ENCODE results near the gene NXPH4.

The NXPH4 gene

DNA sequence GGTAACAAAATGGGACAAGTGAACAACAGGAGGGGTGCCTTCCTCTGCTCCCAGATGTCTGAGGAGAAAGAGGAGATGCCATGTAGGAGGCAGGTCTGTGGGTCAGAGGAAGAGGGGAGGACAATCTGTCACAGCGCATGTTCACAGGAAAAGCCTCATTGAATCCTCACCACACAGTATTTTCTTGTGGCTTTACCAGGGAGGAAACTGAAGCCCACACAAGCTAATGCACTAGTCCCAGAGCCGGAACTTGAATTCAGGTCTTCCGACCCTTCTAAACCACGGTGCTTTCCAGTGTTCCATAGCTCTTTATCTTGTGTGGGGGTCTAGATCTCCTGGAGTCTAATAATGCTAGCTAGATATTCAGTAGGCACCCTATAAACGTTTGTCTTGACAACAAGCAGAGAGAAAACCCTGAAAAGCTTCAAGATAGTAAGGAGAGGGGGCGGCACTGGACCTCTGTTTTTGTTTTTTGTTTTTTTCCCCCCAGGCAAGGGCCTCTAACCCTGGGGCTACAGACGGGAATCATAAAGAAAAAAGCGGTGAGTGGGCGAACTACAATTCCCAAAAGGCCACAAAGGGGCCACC lies 12.5 kb downstream of the NXPH4 start:
- FAIRE-seq, result no peak
- DNase-seq (ENCODE audit: extremely low spot score, insufficient read length, low read depth), result no peak

DNA sequence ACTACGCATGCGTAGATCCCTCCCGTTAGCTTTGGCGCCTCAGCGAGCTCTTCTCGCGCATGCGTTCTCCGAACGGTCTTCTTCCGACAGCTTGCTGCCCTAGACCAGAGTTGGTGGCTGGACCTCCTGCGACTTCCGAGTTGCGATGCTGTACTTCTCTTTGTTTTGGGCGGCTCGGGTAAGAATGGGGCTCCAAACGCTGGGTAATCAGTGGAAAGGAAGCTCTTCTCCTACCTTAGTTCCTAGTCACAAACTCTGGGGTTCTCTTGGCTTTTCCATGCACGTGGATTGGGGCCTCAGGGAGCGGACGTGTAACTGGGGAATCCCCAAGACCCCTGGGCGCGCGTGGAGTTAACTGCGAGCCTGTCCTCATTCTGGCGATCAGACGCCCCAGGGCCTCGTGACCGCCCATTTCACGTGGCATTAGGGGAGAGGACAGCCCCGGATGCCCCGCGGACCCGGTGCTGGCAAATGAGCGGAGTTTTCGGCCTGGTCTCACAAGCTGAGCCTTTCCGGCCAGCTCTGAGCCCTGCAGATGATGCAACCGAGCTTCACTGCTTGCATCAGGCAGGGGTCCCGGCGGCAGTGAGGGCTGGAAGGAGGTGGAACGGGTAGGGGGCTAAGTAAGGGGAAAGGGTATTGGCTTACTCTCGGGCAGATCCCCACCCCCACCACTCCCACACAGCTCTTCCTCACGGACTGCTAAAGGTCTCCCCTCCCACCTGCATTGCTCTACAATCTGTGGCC lies 13.2 kb downstream of the NXPH4 start, which contains the start of gene SHMT2:
TSS of gene SHMT2 (plus strand) at position 78 of the 747 bp plus-strand sequence. CDS start at position 146, 68 bp downstream.
- DNase-seq (ENCODE audit: extremely low spot score, insufficient read length, low read depth) (peak; percentile 96), FAIRE-seq (peak; percentile 98)

DNA sequence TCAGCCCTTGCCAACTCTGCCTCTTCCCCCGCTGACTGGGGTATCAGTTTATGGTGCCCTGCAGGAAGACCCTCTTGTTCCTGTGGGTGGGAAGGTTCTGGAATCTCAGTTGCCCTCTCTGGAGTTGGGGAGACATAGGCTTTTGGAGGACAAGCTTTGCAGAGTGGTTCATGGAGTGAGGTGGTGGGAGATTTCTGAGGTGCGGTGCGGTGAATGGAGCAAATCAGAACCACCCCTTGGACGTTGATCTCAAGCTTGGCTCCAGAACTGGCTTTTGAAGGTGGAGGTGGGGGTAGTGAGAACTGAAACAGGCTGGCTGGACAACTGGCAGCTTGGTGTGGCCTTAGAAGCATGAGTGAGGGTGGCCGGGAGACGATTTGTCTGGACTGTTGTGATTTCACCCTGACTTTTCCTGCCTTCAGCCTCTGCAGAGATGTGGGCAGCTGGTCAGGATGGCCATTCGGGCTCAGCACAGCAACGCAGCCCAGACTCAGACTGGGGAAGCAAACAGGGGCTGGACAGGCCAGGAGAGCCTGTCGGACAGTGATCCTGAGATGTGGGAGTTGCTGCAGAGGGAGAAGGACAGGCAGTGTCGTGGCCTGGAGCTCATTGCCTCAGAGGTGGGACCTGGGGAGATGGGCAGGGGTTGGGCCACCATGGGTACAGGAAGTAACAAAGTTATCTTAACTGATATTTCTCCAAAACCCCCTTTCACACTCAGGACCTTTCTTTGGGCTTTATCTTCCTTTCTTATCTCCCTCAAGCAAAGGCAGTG lies 14.0 kb downstream of the NXPH4 start:
- DNase-seq (ENCODE audit: extremely low spot score, insufficient read length, low read depth) (no peak), FAIRE-seq (no peak)

DNA sequence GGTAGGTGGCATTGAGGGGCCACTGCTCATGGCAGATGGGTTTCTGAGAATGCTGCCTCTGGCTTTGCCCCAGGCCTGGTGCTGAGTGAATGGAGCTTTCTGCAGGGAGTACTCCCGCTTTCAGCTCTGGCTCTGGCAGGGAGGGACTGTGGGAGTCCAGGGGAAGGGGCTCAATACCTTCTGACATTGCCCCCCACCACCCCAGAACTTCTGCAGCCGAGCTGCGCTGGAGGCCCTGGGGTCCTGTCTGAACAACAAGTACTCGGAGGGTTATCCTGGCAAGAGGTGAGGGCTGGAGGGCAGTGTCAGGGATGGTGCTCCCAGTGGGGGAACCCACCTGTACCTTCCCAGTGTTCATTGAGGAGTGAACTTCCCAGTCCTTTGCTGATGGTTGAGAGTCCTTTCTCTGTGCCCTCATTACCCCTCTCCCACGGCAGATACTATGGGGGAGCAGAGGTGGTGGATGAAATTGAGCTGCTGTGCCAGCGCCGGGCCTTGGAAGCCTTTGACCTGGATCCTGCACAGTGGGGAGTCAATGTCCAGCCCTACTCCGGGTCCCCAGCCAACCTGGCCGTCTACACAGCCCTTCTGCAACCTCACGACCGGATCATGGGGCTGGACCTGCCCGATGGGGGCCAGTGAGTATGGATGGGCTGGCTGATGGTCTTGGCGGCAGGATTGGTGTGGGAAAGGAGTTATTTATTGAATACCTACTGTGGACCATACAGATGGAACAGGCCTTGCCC lies 14.9 kb downstream of the NXPH4 start:
- FAIRE-seq (no peak), DNase-seq (ENCODE audit: extremely low spot score, insufficient read length, low read depth) (no peak)

DNA sequence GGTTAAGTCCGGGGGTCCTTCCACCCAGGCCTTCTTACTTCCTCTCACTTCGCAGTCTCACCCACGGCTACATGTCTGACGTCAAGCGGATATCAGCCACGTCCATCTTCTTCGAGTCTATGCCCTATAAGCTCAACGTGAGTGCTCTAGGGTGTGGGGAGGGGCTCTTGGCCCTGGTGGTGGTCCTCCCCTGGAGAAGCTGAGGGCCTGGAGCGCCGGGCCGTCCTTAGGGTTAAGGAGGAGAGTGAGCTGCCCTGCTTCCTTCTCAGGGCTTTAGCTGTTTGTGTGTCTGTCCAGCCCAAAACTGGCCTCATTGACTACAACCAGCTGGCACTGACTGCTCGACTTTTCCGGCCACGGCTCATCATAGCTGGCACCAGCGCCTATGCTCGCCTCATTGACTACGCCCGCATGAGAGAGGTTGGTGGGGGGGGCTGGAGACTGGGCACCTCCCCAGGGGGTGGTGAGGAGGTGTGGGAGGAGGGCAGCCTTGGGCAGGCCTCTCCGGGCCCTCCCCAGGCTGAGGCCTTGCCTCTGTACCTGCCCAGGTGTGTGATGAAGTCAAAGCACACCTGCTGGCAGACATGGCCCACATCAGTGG lies 15.7 kb downstream of the NXPH4 start:
- FAIRE-seq (no peak), DNase-seq (ENCODE audit: extremely low spot score, insufficient read length, low read depth) (no peak)

DNA sequence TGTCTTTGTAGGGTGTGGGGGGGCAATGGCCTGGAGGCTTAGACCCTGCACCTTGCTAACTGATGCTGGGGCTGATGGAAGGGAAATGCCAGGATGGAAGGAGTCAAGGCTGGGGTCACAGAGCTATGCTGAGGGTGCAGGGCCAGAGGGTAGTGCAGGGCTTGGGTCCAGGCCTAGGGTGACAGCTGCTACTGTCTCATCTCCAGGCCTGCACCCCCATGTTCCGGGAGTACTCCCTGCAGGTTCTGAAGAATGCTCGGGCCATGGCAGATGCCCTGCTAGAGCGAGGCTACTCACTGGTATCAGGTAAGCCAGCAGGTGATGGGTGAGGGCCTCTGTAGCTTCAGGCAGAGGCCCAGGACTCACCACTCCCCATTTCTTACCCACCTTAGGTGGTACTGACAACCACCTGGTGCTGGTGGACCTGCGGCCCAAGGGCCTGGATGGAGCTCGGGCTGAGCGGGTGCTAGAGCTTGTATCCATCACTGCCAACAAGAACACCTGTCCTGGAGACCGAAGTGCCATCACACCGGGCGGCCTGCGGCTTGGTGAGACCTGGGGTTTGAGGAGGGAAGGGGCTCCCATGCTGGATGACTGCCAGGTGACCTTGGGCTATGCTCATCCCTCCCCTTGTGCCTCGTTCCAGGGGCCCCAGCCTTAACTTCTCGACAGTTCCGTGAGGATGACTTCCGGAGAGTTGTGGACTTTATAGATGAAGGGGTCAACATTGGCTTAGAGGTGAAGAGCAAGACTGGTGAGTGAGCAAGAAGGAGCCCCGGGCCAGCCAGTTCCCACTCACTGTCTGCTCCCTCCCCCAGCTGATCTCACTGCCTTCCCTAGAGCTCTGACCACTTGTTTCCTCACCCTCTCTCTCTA lies 17.0 kb downstream of the NXPH4 start:
- DNase-seq (ENCODE audit: extremely low spot score, insufficient read length, low read depth), result no peak

DNA sequence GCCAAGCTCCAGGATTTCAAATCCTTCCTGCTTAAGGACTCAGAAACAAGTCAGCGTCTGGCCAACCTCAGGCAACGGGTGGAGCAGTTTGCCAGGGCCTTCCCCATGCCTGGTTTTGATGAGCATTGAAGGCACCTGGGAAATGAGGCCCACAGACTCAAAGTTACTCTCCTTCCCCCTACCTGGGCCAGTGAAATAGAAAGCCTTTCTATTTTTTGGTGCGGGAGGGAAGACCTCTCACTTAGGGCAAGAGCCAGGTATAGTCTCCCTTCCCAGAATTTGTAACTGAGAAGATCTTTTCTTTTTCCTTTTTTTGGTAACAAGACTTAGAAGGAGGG lies 17.6 kb downstream of the NXPH4 start:
- no peak for FAIRE-seq
- no peak for DNase-seq (ENCODE audit: extremely low spot score, insufficient read length, low read depth)

More for the DNA sequence above, 17.0 kb downstream of the NXPH4 start:
- FAIRE-seq, result no peak

DNA sequence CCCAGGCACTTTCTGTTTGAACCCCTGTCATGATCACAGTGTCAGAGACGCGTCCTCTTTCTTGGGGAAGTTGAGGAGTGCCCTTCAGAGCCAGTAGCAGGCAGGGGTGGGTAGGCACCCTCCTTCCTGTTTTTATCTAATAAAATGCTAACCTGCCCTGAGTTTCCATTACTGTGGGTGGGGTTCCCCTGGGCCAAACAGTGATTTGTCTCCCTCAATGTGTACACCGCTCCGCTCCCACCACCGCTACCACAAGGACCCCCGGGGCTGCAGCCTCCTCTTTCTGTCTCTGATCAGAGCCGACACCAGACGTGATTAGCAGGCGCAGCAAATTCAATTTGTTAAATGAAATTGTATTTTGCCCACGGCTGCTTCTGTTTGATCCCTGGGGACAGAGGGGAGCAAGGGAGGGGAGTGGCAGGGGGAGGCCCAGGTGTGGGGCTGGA lies 18.0 kb downstream of the NXPH4 start:
- FAIRE-seq (no peak), DNase-seq (ENCODE audit: extremely low spot score, insufficient read length, low read depth) (no peak)

DNA sequence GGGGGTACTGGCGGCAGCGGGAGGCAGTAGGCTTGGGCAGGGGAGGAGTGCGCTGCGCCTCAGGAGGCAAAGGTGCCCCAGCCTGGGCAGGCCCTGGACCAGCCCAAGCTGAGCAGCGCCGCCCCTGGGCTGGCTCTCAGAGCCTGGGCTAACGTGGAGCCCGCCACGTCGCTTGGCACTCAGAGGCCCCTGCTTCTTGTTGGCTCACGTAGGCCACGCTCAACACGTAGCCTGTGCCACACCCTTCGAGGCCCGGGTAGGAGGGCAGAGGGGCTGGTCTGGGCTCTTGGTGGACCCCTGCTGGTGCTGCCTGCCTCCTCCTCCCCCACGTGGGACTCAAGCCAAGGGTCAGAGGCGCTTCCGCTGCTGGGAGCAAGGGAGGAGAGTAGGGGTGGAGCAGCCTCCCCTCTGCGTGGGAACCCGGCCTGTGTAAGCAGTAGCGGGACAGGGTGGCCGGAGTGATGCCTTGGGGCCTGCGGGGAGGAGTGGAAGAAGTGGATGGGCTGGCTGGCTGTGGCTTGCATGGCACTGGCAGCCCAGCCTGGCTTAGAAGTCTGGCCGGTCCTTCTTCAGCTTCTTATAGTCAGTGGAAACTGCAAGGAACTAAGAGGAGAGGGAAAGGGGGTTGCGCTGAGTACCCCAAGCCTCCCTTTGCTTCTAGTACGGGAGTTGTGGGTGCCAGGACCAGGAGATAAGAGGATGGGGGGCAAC lies 18.6 kb downstream of the NXPH4 start:
- no peak for FAIRE-seq
- DNase-seq (ENCODE audit: extremely low spot score, insufficient read length, low read depth), result no peak

DNA sequence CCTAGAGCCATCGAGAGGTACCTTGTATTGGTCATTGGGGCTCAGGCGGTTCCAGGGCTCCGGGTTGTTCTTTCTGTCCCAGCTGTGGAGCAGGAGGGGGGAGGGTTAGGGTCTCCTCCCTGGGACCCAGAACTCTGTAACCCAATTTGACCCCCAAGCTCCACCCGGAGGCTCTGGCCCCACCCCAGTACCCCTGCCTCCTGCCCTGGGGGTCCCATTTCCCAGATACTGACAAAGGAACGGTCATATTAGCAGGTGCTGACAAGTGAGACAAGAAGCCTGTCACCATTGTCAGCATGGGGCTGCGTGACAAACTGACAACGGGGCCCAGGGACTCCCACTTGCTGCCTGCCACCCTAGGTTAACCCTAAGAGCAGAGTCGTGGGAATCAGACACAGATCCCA lies 19.1 kb downstream of the NXPH4 start:
- no peak for FAIRE-seq
- no peak for DNase-seq (ENCODE audit: extremely low spot score, insufficient read length, low read depth)

DNA sequence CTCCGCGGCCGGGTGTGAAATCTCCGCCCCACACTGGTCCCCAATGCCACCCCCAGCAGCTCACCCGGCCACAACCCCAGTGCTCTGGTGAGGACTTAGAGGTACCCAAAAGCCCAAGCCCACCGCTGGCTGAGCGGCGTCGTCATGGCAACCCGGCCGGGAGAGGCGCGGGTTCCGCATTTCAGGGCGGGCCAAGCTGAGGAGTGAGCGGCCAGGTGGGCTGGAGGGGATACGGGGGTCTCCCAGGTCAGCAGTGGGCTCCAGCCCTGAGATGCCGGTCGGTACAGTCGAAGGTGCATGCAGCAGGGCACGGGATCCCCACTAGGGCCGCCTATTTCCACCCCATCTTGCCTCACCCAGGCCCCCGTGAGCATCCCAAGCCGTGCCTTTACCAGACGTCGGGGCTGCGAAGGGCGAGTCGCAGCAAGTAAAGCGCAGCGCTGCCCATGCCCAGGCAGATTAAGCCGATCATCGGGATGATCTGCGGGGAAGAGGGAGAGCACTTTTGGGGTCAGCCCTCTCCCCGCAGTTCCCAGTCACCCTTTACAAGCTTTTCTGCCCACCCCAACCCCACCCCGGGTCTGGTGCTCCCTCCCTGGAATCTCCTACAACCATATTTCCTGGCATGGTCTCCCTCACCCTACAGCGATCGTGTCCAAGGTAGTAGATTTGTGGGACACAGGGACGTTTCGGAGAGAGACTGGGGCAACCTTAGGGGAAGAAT lies 19.8 kb downstream of the NXPH4 start:
- DNase-seq (ENCODE audit: extremely low spot score, insufficient read length, low read depth), result no peak
- no peak for FAIRE-seq

DNA sequence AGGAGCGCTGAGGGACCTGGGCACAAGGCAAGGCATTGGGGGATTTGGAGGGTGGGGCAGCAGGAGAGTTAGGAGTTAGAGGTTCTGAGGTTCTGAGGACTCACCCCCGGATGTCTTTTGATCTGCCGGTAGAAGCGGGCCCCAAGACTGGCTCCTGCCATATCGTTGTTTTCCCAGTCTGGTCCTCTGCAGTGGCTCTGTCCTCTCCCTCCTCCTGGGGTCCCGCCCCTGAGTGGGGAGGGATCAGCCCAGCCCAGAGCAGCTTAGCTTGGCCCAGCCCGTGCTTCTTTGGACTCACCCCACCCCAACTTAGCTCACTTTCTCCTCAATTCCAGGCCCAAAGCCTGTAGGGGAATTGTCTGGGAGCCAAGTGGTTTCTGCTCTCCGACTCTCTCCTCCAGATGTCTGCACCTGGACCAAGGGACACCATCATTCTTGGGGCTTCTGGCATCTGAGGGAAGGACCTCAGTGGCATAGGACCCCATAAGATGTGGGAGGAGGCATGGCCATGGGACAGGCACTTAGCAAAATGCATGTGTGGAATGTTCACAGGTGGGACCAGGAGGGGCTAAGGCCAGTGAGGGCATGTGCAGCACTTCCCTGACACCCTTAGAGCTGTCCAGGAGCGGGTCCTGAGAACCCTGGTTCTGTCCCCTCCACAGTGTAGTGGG lies 20.5 kb downstream of the NXPH4 start:
- no peak for DNase-seq (ENCODE audit: extremely low spot score, insufficient read length, low read depth)
- FAIRE-seq, result no peak

DNA sequence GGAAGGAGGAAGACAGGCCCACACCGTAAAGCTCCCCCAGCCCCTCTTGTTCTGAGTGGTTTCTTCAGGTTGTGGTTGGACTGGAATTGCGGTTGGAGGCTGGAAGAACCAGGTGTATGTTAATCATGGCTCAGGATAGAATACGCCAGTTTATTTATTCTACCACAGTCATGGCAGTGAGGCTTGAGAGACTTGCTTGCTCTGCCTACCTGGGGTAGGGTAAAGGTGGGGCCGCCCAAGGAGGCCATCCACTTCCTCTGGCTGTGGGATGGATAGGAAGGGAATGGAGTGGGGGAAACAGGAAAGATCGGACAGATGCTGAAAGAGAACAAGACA lies 21.0 kb downstream of the NXPH4 start:
- DNase-seq (ENCODE audit: extremely low spot score, insufficient read length, low read depth) (no peak), FAIRE-seq (no peak)

DNA sequence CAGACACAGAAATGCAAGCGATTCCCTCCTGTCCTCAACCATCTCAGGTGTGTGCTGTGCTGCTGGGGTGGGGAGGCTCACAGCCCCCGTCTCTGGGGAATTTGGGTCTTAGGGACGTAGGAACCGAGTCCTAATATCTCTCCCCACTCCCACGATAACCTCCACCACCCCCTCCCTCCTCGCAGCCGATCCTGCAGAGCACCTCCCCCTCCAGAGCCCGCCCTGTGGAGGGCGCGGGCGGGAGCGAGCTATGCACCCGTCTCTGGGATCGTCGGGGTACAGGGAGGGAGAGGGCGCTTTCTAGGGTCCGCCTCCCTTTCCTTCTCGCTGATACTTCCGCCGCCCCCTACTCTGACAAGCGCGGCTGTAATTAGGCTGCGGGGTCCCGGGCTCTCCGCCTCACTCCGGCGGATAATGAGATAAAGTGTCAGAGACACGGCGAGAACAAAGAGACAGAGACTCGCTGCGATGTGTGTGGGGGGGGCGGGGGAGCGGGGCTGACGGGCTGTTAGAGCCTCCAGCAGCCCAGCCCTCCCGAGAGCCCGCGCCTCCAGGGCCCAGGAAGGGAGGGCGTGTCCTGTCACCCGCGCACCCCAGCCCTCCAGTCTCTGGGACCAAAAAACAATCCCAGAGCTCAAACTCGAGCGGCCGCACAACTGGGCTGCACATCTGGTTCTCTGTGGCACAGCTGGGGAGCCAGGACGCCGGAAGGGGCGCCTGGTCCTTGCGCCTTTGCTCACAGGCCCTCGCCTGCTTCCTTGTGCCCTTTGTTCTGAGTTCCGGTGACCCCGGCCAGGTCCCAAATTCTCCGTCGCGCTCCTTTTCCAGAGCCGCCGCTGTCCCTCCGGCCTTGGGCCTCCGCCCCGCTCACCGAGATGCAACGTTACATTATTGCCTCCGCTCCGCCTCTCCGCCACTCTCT lies 21.6 kb downstream of the NXPH4 start:
- FAIRE-seq, result no peak
- no peak for DNase-seq (ENCODE audit: extremely low spot score, insufficient read length, low read depth)

DNA sequence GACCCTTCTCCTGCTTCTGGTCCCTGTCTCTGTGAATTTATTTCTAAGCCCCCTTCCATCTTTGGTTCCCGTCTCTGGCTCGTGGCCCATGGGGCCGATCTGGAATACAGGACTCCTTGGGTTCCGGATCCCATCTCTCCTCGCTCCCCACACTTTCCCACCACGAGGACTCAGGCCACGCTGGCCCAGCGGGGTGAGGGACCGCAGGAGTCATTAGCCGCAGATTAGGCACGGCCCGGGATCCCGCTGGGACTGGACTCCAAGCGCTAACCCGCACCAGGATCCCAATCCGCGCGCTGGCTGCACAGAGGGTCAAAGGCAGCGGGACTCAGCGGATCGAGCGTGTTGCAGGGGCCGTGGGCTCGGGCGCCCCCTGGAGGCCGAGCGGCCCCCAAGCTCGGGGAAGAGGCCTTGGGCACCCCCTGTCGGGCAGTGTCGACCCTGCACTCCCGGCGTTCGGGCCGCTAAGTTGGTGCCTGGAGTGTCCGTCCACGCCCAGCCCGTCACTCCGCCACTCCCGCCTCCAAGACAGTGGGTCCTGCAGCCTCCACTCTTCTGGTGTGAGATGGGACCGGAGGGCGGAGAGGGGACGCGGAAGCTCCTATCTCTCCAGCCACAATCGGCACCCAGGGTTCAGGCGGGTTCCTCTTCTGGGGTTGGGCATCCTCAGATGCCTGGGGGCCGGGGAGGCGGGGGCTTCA lies 22.4 kb downstream of the NXPH4 start:
- peak; percentile 88 for FAIRE-seq
- peak; percentile 93 for DNase-seq (ENCODE audit: extremely low spot score, insufficient read length, low read depth)

DNA sequence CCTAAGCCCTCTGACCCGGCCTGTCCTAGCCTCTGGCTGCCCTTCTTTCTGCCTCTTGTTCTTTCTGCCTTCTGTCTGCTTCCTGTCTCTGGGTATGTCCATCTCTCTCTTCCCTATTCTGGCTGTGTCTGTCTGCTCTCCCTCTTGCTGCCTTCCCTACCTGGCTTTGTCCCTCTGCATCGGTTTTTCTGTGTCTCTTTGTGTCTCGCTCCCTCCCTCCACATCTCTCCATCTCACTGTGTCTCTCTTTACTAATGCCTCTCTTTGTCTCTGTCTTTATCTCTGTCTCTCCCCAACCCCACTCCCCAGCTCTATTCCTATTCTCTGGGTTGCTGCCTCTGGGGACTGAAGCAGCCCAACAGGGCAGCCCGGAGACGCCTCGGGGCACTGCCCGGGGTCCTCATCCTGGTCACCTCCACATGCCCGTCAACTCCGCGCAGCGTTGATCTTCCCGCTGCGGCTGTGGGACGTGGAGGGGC lies 23.0 kb downstream of the NXPH4 start:
- no peak for FAIRE-seq

More for the DNA sequence above, 23.0 kb downstream of the NXPH4 start:
- DNase-seq (ENCODE audit: extremely low spot score, insufficient read length, low read depth), result no peak
